ENCODE data around the gene MLLT3.

- no peak for TF ChIP-seq CTCF (IDR thresholded peaks at IDR 0.05)
- no peak for TF ChIP-seq POLR2A (IDR thresholded peaks at IDR 0.05)
- TF ChIP-seq EP300 (IDR thresholded peaks at IDR 0.05): no peak
These were observed 114.1 kb downstream of the MLLT3 start for GRCh38 chr9:20508242-20508641.
